HL-60/S4 treated with phorbol 12-myristate 13-acetate at 8.2 ng/mL for 4 days and 3 days (cell line): ENCODE measurements around the gene OR8D1.

ENCODE experiments used
- in situ Hi-C: fragments of 300-500 bp; cut with MboI; formaldehyde crosslinking; loops from 2 replicates; pipeline ENCODE4 v1.15.0; 2022; ENCODE audit warnings: low sequenced_read_pairs

OR8D1 gene

GRCh38 chr11:124313849-124314248 lies at the start of gene OR8D1:
Gene OR8D1, minus strand, starts transcription at chr11:124313949. Its CDS starts 3,183 bp downstream, at chr11:124310766.
- in situ Hi-C loops: no loop called here

- in situ Hi-C loops: no loop called here
Measured at GRCh38 chr11:124359566-124359965, 45.8 kb upstream of the OR8D1 start.

- in situ Hi-C loops: no loop called here
Measured at GRCh38 chr11:124346311-124346955, 32.7 kb upstream of the OR8D1 start.

- in situ Hi-C loops: no loop called here
Measured at GRCh38 chr11:124344346-124344745, 30.6 kb upstream of the OR8D1 start.

- in situ Hi-C loops: no loop called here
Measured at GRCh38 chr11:124340142-124340447, 26.3 kb upstream of the OR8D1 start.

GRCh38 chr11:124339396-124340141 lies 25.8 kb upstream of the OR8D1 start:
- in situ Hi-C loops: no loop called here

- in situ Hi-C loops: no loop called here
Measured at GRCh38 chr11:124331873-124332272, 18.1 kb upstream of the OR8D1 start.

GRCh38 chr11:124329787-124330478 lies 16.2 kb upstream of the OR8D1 start:
- in situ Hi-C loops: no loop called here

GRCh38 chr11:124327775-124328174 lies 14.0 kb upstream of the OR8D1 start:
- in situ Hi-C loops: no loop called here

GRCh38 chr11:124322356-124322755 lies 8.6 kb upstream of the OR8D1 start:
- in situ Hi-C loops: no loop called here

GRCh38 chr11:124320097-124320496 lies 6.3 kb upstream of the OR8D1 start, which contains the start of gene OR8D2:
Gene OR8D2, minus strand, starts transcription at chr11:124320197. Its CDS starts 0 bp downstream, at chr11:124320197.
- in situ Hi-C loops: no loop called here

GRCh38 chr11:124315052-124315451 lies 1.3 kb upstream of the OR8D1 start:
- in situ Hi-C loops: no loop called here

GRCh38 chr11:124313131-124313530 lies 618 bp downstream of the OR8D1 start:
- in situ Hi-C loops: no loop called here

GRCh38 chr11:124311670-124312069 lies 2.1 kb downstream of the OR8D1 start:
- in situ Hi-C loops: no loop called here

GRCh38 chr11:124311269-124311668 lies 2.5 kb downstream of the OR8D1 start:
- in situ Hi-C loops: no loop called here

- in situ Hi-C loops: no loop called here
Measured at GRCh38 chr11:124310721-124311120, 3.0 kb downstream of the OR8D1 start.

- in situ Hi-C loops: no loop called here
Measured at GRCh38 chr11:124307093-124307492, 6.7 kb downstream of the OR8D1 start.

GRCh38 chr11:124302347-124303125 lies 11.2 kb downstream of the OR8D1 start:
- in situ Hi-C loops: no loop called here

- in situ Hi-C loops: no loop called here
Measured at GRCh38 chr11:124301548-124301947, 12.2 kb downstream of the OR8D1 start.

- in situ Hi-C loops: no loop called here
Measured at GRCh38 chr11:124297921-124298320, 15.8 kb downstream of the OR8D1 start.

GRCh38 chr11:124296016-124296415 lies 17.7 kb downstream of the OR8D1 start:
- in situ Hi-C loops: no loop called here
